BLaER1 treated with 17β-estradiol and CSF1 and Interleukin-3, amounts not matched to agents 10 nM and 100 nM (cell line): ENCODE results near the gene RASGRF1.
A peak's percentile ranks its signal among the peaks of the same experiment; 100 is the strongest.

Source experiments
- H3K27ac ChIP-seq, 11 experiments: shearing (Covaris generic); formaldehyde crosslinking; 2 replicates each; pipeline ENCODE4 v1.8.1; 2022
- H3K27me3 ChIP-seq, 11 experiments: shearing (Covaris generic); formaldehyde crosslinking; 2 replicates each; pipeline ENCODE4 v1.8.1; 2022
- H3K36me3 ChIP-seq, 11 experiments: shearing (Covaris generic); formaldehyde crosslinking; 2 replicates each; pipeline ENCODE4 v1.8.1; 2022
- H3K4me1 ChIP-seq, 10 experiments: shearing (Covaris generic); formaldehyde crosslinking; 2 replicates each; pipeline ENCODE4 v1.8.1; 2022
- H3K4me2 ChIP-seq, 11 experiments: shearing (Covaris generic); formaldehyde crosslinking; 2 replicates each; pipeline ENCODE4 v1.8.1; 2022
- H3K4me3 ChIP-seq, 10 experiments: shearing (Covaris generic); formaldehyde crosslinking; 2 replicates each; pipeline ENCODE4 v1.8.1; 2022
- H3K9ac ChIP-seq, 11 experiments: shearing (Covaris generic); formaldehyde crosslinking; 2 replicates each; pipeline ENCODE4 v1.8.1; 2022
- H3K9me3 ChIP-seq, 11 experiments: shearing (Covaris generic); formaldehyde crosslinking; replicated peaks in 1 of 11; 2 replicates each; pipeline ENCODE4 v1.8.1; 2022
- H4K20me1 ChIP-seq, 11 experiments: shearing (Covaris generic); formaldehyde crosslinking; 2 replicates each; pipeline ENCODE4 v1.8.1; 2022
- Cebpa-rat ChIP-seq, 11 experiments: shearing (Covaris generic); IDR thresholded peaks; 2 replicates each; pipeline ENCODE4 v1.8.1; 2022

RASGRF1 gene

DNA sequence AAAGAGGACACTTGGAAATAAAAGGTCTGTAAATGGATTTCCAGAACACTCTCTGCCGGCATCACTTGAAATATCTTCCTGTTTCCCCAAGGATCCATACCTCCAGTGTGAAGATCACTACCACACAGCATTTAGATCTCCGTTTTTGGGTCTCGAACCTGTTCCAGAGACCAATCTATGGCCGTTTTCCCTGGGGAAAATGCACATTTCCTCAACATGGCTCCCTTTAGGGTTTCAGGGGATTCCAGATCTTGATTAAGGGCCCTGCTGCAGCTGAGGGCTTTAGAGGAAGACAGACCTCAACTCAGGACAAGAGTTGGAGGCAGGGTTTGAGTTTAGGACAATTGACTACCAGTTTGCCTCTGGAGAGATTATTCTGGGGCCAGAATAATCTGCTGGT is 147.8 kb downstream of the RASGRF1 start:
- no peak for TF ChIP-seq Cebpa-rat (IDR thresholded peaks at IDR 0.05)
- H3K36me3 ChIP-seq: peaks cover 0 to 39% (median 11%) of the 10 kb centered on the region in 11 experiments; a peak in 9 of 22 replicates
- H3K27me3 ChIP-seq: no peaks in the 10 kb centered on the region
- H3K27ac ChIP-seq: peak overlapping the region in 6 of 11 experiments; percentile 22 to 89 (median 84); a peak in 12 of 22 replicates
- peaks cover 45 to 72% (median 62%) of the 10 kb centered on the region in 10 experiments for H3K4me1 ChIP-seq
- peak overlapping the region; percentile 87 to 100 (median 98); a peak in 20 of 22 replicates for H3K4me2 ChIP-seq
- no peaks in the 10 kb centered on the region for H4K20me1 ChIP-seq
- H3K4me3 ChIP-seq: peak overlapping the region in 5 of 10 experiments; percentile 73 to 99 (median 89); a peak in 9 of 20 replicates
- peak overlapping the region in 5 of 11 experiments; percentile 85 to 95 (median 90); a peak in 9 of 22 replicates for H3K9ac ChIP-seq
- H3K9me3 ChIP-seq: no peaks in the 10 kb centered on the region

DNA sequence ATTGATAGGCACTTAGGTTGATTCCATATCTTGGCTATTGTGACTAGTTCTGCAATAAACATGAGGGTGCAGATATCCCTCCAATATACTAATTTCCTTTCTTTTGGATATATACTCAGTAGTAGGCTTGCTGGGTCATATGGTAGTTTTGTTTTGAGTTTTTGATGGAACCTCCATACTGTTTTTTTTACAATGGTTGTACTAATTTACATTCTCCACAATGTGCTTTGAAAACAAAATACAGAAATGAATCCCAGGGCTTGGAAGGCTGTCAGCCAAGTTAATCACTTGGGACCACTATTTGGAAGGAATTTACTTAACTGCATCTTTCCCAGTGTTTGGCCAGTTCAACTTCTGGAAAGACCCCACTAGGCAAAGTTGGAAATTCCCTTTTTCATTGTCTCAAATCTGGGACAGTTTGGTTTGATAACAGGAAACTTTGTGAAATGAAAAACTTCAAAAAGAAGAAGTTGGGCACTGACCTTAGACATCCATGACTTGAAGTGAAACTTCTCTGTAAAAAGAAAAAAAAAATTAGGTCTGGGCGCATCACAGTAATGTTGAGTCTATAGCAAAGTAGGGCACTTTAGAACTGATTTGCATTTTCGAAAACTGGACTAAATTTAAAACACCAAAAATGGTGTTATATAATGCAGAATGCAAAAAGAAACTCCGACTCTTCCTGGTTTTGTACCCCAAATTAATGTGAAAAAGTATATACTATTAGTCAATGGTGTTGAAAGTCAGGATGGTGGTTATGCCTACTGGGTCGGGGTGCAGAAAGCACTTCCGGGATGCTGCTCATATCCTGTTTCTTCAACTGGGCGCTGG is 151.7 kb downstream of the RASGRF1 start:
- Histone ChIP-seq H3K4me2 (peak overlapping the region; percentile 75 to 100 (median 86)), H4K20me1 (peaks cover 0 to 9% (median 0%) of the 10 kb centered on the region in 11 experiments; a peak in 2 of 22 replicates), H3K9me3 (no peaks in the 10 kb centered on the region), H3K4me3 (peak overlapping the region in 7 of 10 experiments; percentile 5 to 51 (median 32); a peak in 8 of 20 replicates), H3K9ac (peak overlapping the region in 10 of 11 experiments; percentile 30 to 88 (median 82); a peak in 17 of 22 replicates), H3K27ac (peak overlapping the region; percentile 83 to 97 (median 91)), H3K27me3 (no peaks in the 10 kb centered on the region), H3K4me1 (peaks cover 71 to 96% (median 83%) of the 10 kb centered on the region in 10 experiments), H3K36me3 (peaks cover 12 to 74% (median 32%) of the 10 kb centered on the region in 11 experiments; a peak in 21 of 22 replicates)
- TF ChIP-seq Cebpa-rat (IDR thresholded peaks at IDR 0.05): peak in 3 of 11 experiments; percentile 7 to 53 (median 26); a peak in 1 of 22 replicates

- H3K27me3 ChIP-seq: no peaks in the 10 kb centered on the region
- peaks cover 0 to 26% (median 0%) of the 10 kb centered on the region in 11 experiments; a peak in 3 of 22 replicates for H4K20me1 ChIP-seq
- peak overlapping the region; percentile 75 to 100 (median 86) for H3K4me2 ChIP-seq
- peak overlapping the region; percentile 44 to 77 (median 60) for H3K4me3 ChIP-seq
- H3K36me3 ChIP-seq: peaks cover 23 to 78% (median 44%) of the 10 kb centered on the region in 11 experiments; a peak in 21 of 22 replicates
- H3K9me3 ChIP-seq: no peaks in the 10 kb centered on the region
- peak overlapping the region; percentile 73 to 88 (median 82) for H3K9ac ChIP-seq
- peaks cover 57 to 91% (median 73%) of the 10 kb centered on the region in 10 experiments for H3K4me1 ChIP-seq
- peak overlapping the region; percentile 77 to 97 (median 91) for H3K27ac ChIP-seq
- TF ChIP-seq Cebpa-rat (IDR thresholded peaks at IDR 0.05): no peak
These were observed 153.3 kb downstream of the RASGRF1 start for GRCh38 chr15:78937132-78937739.

DNA sequence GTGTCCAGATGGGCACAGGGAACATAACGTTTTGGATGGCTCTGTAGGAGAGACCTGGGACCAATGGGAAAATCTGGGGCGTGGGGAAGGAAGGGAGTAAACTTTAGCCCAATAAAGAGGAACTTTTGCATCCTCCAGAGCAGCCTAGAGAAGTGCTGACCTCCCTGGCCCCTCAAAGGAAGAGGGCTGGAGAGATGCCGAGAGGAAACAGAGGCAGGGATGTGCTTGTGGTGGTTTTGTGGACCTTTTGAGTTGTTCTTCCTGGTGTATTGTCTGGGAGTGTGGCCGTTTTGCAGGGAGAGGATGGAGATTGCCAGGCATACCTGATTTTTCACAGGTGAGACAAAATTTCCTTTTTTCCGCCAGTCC is 155.9 kb downstream of the RASGRF1 start:
- peaks cover 36 to 87% (median 57%) of the 10 kb centered on the region in 11 experiments for H3K36me3 ChIP-seq
- H4K20me1 ChIP-seq: peaks cover 0 to 49% (median 0%) of the 10 kb centered on the region in 11 experiments; a peak in 7 of 22 replicates
- no peaks in the 10 kb centered on the region for H3K27me3 ChIP-seq
- no peaks in the 10 kb centered on the region for H3K9me3 ChIP-seq
- H3K27ac ChIP-seq: peak overlapping the region in 3 of 11 experiments; percentile 20 to 37 (median 28); a peak in 4 of 22 replicates
- H3K4me3 ChIP-seq: peak overlapping the region in 1 of 10 experiments; percentile 2; a peak in 1 of 20 replicates
- H3K9ac ChIP-seq: 0 out of 22 replicates have a peak overlapping the region, but pooled peaks of 2 of the 11 experiments have one; percentile 1 to 9
- peaks cover 51 to 75% (median 59%) of the 10 kb centered on the region in 10 experiments for H3K4me1 ChIP-seq
- no peak for TF ChIP-seq Cebpa-rat (IDR thresholded peaks at IDR 0.05)
- H3K4me2 ChIP-seq: peak overlapping the region in 7 of 11 experiments; percentile 52 to 100 (median 86); a peak in 16 of 22 replicates

GRCh38 chr15:78933823-78934654 is 156.5 kb downstream of the RASGRF1 start:
- no peaks in the 10 kb centered on the region for H3K9me3 ChIP-seq
- peaks cover 0 to 55% (median 0%) of the 10 kb centered on the region in 11 experiments; a peak in 7 of 22 replicates for H4K20me1 ChIP-seq
- H3K36me3 ChIP-seq: peaks cover 36 to 92% (median 61%) of the 10 kb centered on the region in 11 experiments
- peaks cover 45 to 71% (median 53%) of the 10 kb centered on the region in 10 experiments for H3K4me1 ChIP-seq
- no peaks in the 10 kb centered on the region for H3K27me3 ChIP-seq
- 0 out of 20 replicates have a peak overlapping the region, but pooled peaks of 1 of the 10 experiments have one; percentile 2 for H3K4me3 ChIP-seq
- H3K9ac ChIP-seq: peak overlapping the region in 3 of 11 experiments; percentile 1 to 34 (median 9); a peak in 1 of 22 replicates
- peak overlapping the region in 3 of 11 experiments; percentile 20 to 37 (median 28); a peak in 4 of 22 replicates for H3K27ac ChIP-seq
- no peak for TF ChIP-seq Cebpa-rat (IDR thresholded peaks at IDR 0.05)
- H3K4me2 ChIP-seq: peak overlapping the region in 7 of 11 experiments; percentile 52 to 100 (median 86); a peak in 16 of 22 replicates

GRCh38 chr15:78933187-78933822 is 157.3 kb downstream of the RASGRF1 start:
- Histone ChIP-seq H3K27ac (no peak overlapping the region), H3K9ac (no peak overlapping the region), H3K27me3 (no peaks in the 10 kb centered on the region), H3K4me1 (peaks cover 38 to 65% (median 46%) of the 10 kb centered on the region in 10 experiments), H3K9me3 (no peaks in the 10 kb centered on the region), H3K4me2 (no peak overlapping the region), H3K4me3 (no peak overlapping the region), H3K36me3 (peaks cover 36 to 97% (median 62%) of the 10 kb centered on the region in 11 experiments), H4K20me1 (peaks cover 0 to 63% (median 0%) of the 10 kb centered on the region in 11 experiments; a peak in 7 of 22 replicates)
- no peak for TF ChIP-seq Cebpa-rat (IDR thresholded peaks at IDR 0.05)

DNA sequence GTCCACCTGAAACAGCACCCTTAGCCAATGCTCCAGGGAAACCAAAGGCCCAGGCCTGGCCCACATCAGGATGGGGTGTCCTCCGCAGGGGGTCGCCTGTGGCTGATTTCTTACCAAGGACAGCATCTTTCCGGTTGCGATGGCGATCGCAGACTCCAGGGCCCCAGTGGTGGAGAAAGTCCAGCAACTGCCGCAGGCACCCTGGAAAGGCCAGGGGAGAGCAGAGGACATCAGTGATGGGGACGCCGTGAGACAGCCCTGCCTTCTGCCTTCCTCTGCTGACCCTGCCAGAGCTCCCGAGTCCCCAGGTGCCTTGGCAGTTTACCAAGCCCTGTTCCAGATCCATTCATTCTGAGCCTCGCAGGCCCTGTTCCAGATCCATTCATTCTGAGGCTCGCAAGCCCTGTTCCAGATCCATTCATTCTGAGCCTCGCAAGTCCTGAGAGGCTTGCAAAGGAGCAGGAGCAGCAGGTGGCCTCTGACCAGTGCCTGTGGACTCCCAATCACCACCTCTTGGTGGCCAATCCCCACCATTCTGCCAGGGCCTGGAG is 158.2 kb downstream of the RASGRF1 start:
- peaks cover 28 to 62% (median 38%) of the 10 kb centered on the region in 10 experiments for H3K4me1 ChIP-seq
- H3K27me3 ChIP-seq: no peaks in the 10 kb centered on the region
- no peak overlapping the region for H3K4me3 ChIP-seq
- no peak overlapping the region for H3K9ac ChIP-seq
- H3K36me3 ChIP-seq: peaks cover 43 to 97% (median 72%) of the 10 kb centered on the region in 11 experiments
- TF ChIP-seq Cebpa-rat (IDR thresholded peaks at IDR 0.05): no peak
- H4K20me1 ChIP-seq: peaks cover 0 to 72% (median 0%) of the 10 kb centered on the region in 11 experiments; a peak in 9 of 22 replicates
- H3K4me2 ChIP-seq: no peak overlapping the region
- H3K27ac ChIP-seq: no peak overlapping the region
- no peaks in the 10 kb centered on the region for H3K9me3 ChIP-seq
